ENCODE measurements around the gene PDE1A.

Gene PDE1A

DNA sequence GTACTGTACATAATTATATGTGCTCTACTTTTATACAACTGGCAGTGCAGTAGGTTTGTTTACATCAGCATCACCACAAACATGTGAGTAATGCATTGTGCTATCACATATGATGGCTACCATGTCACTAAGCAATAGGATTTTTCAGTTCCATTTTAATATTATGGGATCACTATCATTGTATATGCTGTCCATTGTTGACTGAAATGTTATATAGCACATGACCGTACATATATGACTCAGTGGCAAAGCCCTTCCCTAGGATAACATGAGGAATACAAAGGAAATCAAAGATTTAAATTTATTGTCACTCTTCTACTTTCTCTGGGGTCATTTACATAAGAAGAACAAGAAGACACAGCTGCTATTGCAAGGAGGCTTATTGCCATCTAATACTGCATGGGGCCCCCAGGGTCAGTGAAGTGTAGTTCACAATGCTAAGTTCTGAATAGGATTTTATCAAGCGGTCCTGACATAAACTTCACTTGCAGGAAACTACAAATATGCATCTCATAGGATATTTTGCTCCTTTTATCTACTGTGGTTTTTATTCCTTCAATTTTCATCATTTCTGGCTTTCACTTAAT is 21.8 kb downstream of the PDE1A start:
- Histone ChIP-seq H3K27me3 (ENCODE audit: insufficient read depth, poor library complexity, severe bottlenecking) (no peaks in the 10 kb centered on the region), H3K4me3 (replicated peaks; ENCODE audit: insufficient read depth, low read length) (no peak overlapping the region), H3K27ac (replicated peaks) (no peak overlapping the region)
- DNase-seq (ENCODE audit: low read depth in 1 of 2, low spot score in 1 of 2), result no peak
- TF ChIP-seq, protein P1, sequence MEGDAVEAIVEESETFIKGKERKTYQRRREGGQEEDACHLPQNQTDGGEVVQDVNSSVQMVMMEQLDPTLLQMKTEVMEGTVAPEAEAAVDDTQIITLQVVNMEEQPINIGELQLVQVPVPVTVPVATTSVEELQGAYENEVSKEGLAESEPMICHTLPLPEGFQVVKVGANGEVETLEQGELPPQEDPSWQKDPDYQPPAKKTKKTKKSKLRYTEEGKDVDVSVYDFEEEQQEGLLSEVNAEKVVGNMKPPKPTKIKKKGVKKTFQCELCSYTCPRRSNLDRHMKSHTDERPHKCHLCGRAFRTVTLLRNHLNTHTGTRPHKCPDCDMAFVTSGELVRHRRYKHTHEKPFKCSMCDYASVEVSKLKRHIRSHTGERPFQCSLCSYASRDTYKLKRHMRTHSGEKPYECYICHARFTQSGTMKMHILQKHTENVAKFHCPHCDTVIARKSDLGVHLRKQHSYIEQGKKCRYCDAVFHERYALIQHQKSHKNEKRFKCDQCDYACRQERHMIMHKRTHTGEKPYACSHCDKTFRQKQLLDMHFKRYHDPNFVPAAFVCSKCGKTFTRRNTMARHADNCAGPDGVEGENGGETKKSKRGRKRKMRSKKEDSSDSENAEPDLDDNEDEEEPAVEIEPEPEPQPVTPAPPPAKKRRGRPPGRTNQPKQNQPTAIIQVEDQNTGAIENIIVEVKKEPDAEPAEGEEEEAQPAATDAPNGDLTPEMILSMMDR (IDR thresholded peaks at IDR 0.05; ENCODE audit: insufficient read depth, low read length), result no peak
- no peak for TF ChIP-seq POLR2AphosphoS5 (IDR thresholded peaks at IDR 0.05; ENCODE audit: low read depth)
- no peak for TF ChIP-seq GABPA (IDR thresholded peaks at IDR 0.05; ENCODE audit: low read depth)

DNA sequence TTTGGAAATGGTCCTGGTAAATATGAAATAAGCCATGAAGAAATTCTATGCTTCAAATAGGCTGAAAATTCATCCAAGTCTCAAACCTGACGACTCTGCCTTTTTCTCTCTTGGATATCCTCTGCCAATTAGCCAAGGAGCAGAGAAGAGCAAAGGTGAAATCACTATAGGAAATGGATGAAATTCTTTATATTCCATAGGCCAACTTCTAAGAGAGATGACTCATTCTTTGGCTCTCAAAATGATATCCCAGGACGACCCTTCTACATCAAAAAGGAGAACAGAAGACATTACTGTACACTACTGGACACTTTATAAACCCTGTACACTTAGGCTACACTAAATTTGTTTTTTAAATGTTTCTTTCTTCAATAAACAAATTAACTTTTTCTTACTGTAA is 22.7 kb downstream of the PDE1A start:
- no peak for DNase-seq (ENCODE audit: low read depth in 1 of 2, low spot score in 1 of 2)
- no peak overlapping the region for H3K27ac ChIP-seq (replicated peaks)

DNA sequence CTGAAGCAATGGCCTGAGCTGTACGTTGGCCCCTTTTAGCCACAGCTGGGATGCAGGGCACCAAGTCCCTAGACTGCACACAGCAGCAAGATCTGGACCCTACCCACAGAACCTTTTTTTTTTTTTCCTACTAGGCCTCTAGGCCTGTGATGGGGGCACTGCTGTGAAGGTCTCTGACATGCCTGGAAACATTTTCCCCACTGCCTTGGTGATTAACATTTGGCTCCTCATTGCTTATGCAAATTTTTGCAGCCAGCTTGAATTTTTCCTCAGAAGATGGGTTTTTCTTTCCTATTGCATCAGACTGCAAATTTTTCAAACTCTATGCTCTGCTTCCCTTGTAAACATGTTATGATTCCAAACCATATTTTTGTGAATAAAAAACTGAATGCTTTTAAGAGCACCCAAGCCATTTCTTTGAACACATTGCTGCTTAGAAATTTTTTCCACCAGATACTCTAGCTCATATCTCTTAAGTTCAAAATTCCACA is 33.5 kb downstream of the PDE1A start:
- Histone ChIP-seq H3K27ac (replicated peaks) (no peak overlapping the region), H3K27me3 (ENCODE audit: insufficient read depth, poor library complexity, severe bottlenecking) (no peaks in the 10 kb centered on the region), H3K4me3 (replicated peaks; ENCODE audit: insufficient read depth, low read length) (no peak overlapping the region)
- TF ChIP-seq POLR2AphosphoS5 (IDR thresholded peaks at IDR 0.05; ENCODE audit: low read depth) (no peak), SPI1 (IDR thresholded peaks at IDR 0.05; ENCODE audit: borderline replicate concordance, low read depth) (no peak), GABPA (IDR thresholded peaks at IDR 0.05; ENCODE audit: low read depth) (no peak)
- TF ChIP-seq, protein P2, sequence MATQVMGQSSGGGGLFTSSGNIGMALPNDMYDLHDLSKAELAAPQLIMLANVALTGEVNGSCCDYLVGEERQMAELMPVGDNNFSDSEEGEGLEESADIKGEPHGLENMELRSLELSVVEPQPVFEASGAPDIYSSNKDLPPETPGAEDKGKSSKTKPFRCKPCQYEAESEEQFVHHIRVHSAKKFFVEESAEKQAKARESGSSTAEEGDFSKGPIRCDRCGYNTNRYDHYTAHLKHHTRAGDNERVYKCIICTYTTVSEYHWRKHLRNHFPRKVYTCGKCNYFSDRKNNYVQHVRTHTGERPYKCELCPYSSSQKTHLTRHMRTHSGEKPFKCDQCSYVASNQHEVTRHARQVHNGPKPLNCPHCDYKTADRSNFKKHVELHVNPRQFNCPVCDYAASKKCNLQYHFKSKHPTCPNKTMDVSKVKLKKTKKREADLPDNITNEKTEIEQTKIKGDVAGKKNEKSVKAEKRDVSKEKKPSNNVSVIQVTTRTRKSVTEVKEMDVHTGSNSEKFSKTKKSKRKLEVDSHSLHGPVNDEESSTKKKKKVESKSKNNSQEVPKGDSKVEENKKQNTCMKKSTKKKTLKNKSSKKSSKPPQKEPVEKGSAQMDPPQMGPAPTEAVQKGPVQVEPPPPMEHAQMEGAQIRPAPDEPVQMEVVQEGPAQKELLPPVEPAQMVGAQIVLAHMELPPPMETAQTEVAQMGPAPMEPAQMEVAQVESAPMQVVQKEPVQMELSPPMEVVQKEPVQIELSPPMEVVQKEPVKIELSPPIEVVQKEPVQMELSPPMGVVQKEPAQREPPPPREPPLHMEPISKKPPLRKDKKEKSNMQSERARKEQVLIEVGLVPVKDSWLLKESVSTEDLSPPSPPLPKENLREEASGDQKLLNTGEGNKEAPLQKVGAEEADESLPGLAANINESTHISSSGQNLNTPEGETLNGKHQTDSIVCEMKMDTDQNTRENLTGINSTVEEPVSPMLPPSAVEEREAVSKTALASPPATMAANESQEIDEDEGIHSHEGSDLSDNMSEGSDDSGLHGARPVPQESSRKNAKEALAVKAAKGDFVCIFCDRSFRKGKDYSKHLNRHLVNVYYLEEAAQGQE (IDR thresholded peaks at IDR 0.05; ENCODE audit: insufficient replicate concordance, low read depth), result no peak
- TF ChIP-seq, protein P1 (IDR thresholded peaks at IDR 0.05; ENCODE audit: insufficient read depth, low read length), result no peak
- no peak for DNase-seq (ENCODE audit: low read depth in 1 of 2, low spot score in 1 of 2)

More for the DNA sequence above, 22.7 kb downstream of the PDE1A start:
- Histone ChIP-seq H3K4me3 (replicated peaks; ENCODE audit: insufficient read depth, low read length) (no peak overlapping the region), H3K27me3 (ENCODE audit: insufficient read depth, poor library complexity, severe bottlenecking) (no peaks in the 10 kb centered on the region)
- TF ChIP-seq, protein P1 (IDR thresholded peaks at IDR 0.05; ENCODE audit: insufficient read depth, low read length), result no peak
- TF ChIP-seq GABPA (IDR thresholded peaks at IDR 0.05; ENCODE audit: low read depth) (no peak), POLR2AphosphoS5 (IDR thresholded peaks at IDR 0.05; ENCODE audit: low read depth) (no peak), SPI1 (IDR thresholded peaks at IDR 0.05; ENCODE audit: borderline replicate concordance, low read depth) (no peak)
- TF ChIP-seq, protein P2 (IDR thresholded peaks at IDR 0.05; ENCODE audit: insufficient replicate concordance, low read depth), result no peak

DNA sequence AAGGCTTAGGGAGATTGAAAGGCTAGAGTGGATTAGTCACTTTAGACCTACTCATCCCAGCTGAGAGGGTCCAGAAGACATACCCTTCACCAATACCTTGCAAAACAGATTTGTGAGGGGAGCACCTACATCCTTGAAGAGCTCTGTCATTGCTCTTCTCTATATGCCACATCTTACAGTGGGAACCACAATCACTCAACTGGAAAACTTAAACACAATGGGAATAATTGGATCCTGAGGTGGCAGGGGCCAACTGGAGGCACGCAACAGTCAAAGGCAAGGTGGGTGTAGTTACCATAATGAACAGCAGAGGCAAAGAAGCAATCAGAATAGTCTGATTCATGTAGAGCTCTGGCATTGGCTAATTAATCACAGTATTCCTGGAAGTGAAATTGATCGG is 35.4 kb downstream of the PDE1A start:
- Histone ChIP-seq H3K27me3 (ENCODE audit: insufficient read depth, poor library complexity, severe bottlenecking) (no peaks in the 10 kb centered on the region), H3K27ac (replicated peaks) (no peak overlapping the region)

More for the DNA sequence above, 35.4 kb downstream of the PDE1A start:
- no peak overlapping the region for H3K4me3 ChIP-seq (replicated peaks; ENCODE audit: insufficient read depth, low read length)
- DNase-seq (ENCODE audit: low read depth in 1 of 2, low spot score in 1 of 2), result no peak
- TF ChIP-seq SPI1 (IDR thresholded peaks at IDR 0.05; ENCODE audit: borderline replicate concordance, low read depth), result no peak
- TF ChIP-seq GABPA (IDR thresholded peaks at IDR 0.05; ENCODE audit: low read depth), result no peak
- no peak for TF ChIP-seq POLR2AphosphoS5 (IDR thresholded peaks at IDR 0.05; ENCODE audit: low read depth)
- TF ChIP-seq, protein P1 (IDR thresholded peaks at IDR 0.05; ENCODE audit: insufficient read depth, low read length), result no peak
- TF ChIP-seq, protein P2 (IDR thresholded peaks at IDR 0.05; ENCODE audit: insufficient replicate concordance, low read depth), result no peak

Data from HL-60 (cell line).